Measurements from ENCODE around the gene PTRH2. TPM values are rescaled to one million over a fixed set of nuclear protein-coding genes. Genes with fewer than 3 reads are reported as not detected.

Gene PTRH2
- total RNA-seq, 1 donor from 2014 or later, result 36.3 TPM

DNA sequence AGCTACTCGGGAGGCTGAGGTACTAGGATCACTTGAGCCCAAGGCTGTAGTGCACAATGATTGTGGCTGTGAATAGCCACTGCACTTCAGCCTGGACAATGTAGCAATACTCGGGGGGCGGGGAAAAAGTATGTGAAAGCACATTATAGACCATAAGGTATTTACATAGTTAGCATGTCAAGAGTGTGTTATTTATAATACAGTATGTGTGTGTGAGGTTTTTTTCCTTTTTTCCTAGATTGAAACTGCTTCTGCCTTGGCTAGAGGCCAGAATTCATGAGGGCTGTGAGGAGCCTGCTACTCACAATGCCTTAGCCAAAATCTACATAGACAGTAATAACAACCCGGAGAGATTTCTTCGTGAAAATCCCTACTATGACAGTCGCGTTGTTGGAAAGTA lies 30.5 kb downstream of the PTRH2 start:
- H3K4me1 Mint-ChIP-seq (ENCODE audit: low read depth, unreplicated experiment), result peaks cover 19% of the 10 kb centered on the region
- Histone ChIP-seq H3K4me1 (ENCODE audit: insufficient read depth, low read length) (peaks cover 8% of the 10 kb centered on the region), H4K20me1 (ENCODE audit: insufficient read depth, low read length) (peaks cover 44% of the 10 kb centered on the region), H3K36me3 (ENCODE audit: insufficient read depth, low read length) (peaks cover 83% of the 10 kb centered on the region), H3K9me3 (ENCODE audit: insufficient read depth, low read depth, low read length) (no peaks in the 10 kb centered on the region), H2AFZ (ENCODE audit: low read depth, low read length) (no peak overlapping the region), H3K9ac (ENCODE audit: low read length) (no peak overlapping the region), H3K27me3 (ENCODE audit: insufficient read depth, low read length) (no peaks in the 10 kb centered on the region), H3K4me3 (ENCODE audit: insufficient read depth, low read depth, low read length) (no peak overlapping the region), H3K79me2 (ENCODE audit: insufficient read depth, low read length) (peaks cover 57% of the 10 kb centered on the region), H3K4me2 (ENCODE audit: low read length) (no peak overlapping the region), H3K27ac (ENCODE audit: low read depth, low read length) (no peak overlapping the region)
- no peak for FAIRE-seq
- no peaks in the 10 kb centered on the region for H3K27me3 Mint-ChIP-seq (ENCODE audit: low read depth, unreplicated experiment)
- no peak overlapping the region for H3K4me3 Mint-ChIP-seq (ENCODE audit: unreplicated experiment)
- no peak for DNase-seq (ENCODE audit: low read depth)
- H3K36me3 Mint-ChIP-seq (ENCODE audit: low read depth, unreplicated experiment), result peaks cover 16% of the 10 kb centered on the region
- H3K27ac Mint-ChIP-seq (ENCODE audit: unreplicated experiment), result peak overlapping the region; percentile 47
- TF ChIP-seq CTCF (IDR thresholded peaks at IDR 0.05; ENCODE audit: insufficient read depth, low read depth, low read length) (no peak), EZH2 (IDR thresholded peaks at IDR 0.05; ENCODE audit: insufficient read depth, low read length) (no peak)
- no peaks in the 10 kb centered on the region for H3K9me3 Mint-ChIP-seq (ENCODE audit: unreplicated experiment)

GRCh38 chr17:59675231-59675630 lies 32.0 kb downstream of the PTRH2 start:
- Histone ChIP-seq H2AFZ (ENCODE audit: low read depth, low read length) (no peak overlapping the region), H3K36me3 (ENCODE audit: insufficient read depth, low read length) (peaks cover 81% of the 10 kb centered on the region), H3K4me3 (ENCODE audit: insufficient read depth, low read depth, low read length) (no peak overlapping the region), H3K79me2 (ENCODE audit: insufficient read depth, low read length) (peaks cover 62% of the 10 kb centered on the region), H3K27me3 (ENCODE audit: insufficient read depth, low read length) (no peaks in the 10 kb centered on the region), H3K4me2 (ENCODE audit: low read length) (no peak overlapping the region), H3K9ac (ENCODE audit: low read length) (no peak overlapping the region), H3K4me1 (ENCODE audit: insufficient read depth, low read length) (peaks cover 14% of the 10 kb centered on the region), H4K20me1 (ENCODE audit: insufficient read depth, low read length) (peaks cover 53% of the 10 kb centered on the region), H3K9me3 (ENCODE audit: insufficient read depth, low read depth, low read length) (no peaks in the 10 kb centered on the region), H3K27ac (ENCODE audit: low read depth, low read length) (no peak overlapping the region)
- DNase-seq (ENCODE audit: low read depth) (no peak), FAIRE-seq (no peak)
- H3K4me1 Mint-ChIP-seq (ENCODE audit: low read depth, unreplicated experiment), result peaks cover 19% of the 10 kb centered on the region
- H3K4me3 Mint-ChIP-seq (ENCODE audit: unreplicated experiment), result no peak overlapping the region
- H3K36me3 Mint-ChIP-seq (ENCODE audit: low read depth, unreplicated experiment), result peaks cover 12% of the 10 kb centered on the region
- peak overlapping the region; percentile 8 for H3K27ac Mint-ChIP-seq (ENCODE audit: unreplicated experiment)
- H3K9me3 Mint-ChIP-seq (ENCODE audit: unreplicated experiment), result no peaks in the 10 kb centered on the region
- TF ChIP-seq EZH2 (IDR thresholded peaks at IDR 0.05; ENCODE audit: insufficient read depth, low read length) (no peak), CTCF (IDR thresholded peaks at IDR 0.05; ENCODE audit: insufficient read depth, low read depth, low read length) (no peak)
- no peaks in the 10 kb centered on the region for H3K27me3 Mint-ChIP-seq (ENCODE audit: low read depth, unreplicated experiment)

GRCh38 chr17:59671386-59671785 lies 35.8 kb downstream of the PTRH2 start:
- no peak for DNase-seq (ENCODE audit: low read depth)
- no peak overlapping the region for H3K4me3 Mint-ChIP-seq (ENCODE audit: unreplicated experiment)
- Histone ChIP-seq H2AFZ (ENCODE audit: low read depth, low read length) (no peak overlapping the region), H3K9me3 (ENCODE audit: insufficient read depth, low read depth, low read length) (no peaks in the 10 kb centered on the region), H3K36me3 (ENCODE audit: insufficient read depth, low read length) (peaks cover 73% of the 10 kb centered on the region), H4K20me1 (ENCODE audit: insufficient read depth, low read length) (peaks cover 51% of the 10 kb centered on the region), H3K27ac (ENCODE audit: low read depth, low read length) (no peak overlapping the region), H3K9ac (ENCODE audit: low read length) (peak overlapping the region; percentile 0), H3K4me3 (ENCODE audit: insufficient read depth, low read depth, low read length) (no peak overlapping the region), H3K4me1 (ENCODE audit: insufficient read depth, low read length) (peaks cover 36% of the 10 kb centered on the region), H3K27me3 (ENCODE audit: insufficient read depth, low read length) (no peaks in the 10 kb centered on the region), H3K4me2 (ENCODE audit: low read length) (no peak overlapping the region), H3K79me2 (ENCODE audit: insufficient read depth, low read length) (peaks cover 62% of the 10 kb centered on the region)
- H3K27ac Mint-ChIP-seq (ENCODE audit: unreplicated experiment), result peak overlapping the region; percentile 1
- no peak for FAIRE-seq
- no peaks in the 10 kb centered on the region for H3K9me3 Mint-ChIP-seq (ENCODE audit: unreplicated experiment)
- peaks cover 33% of the 10 kb centered on the region for H3K4me1 Mint-ChIP-seq (ENCODE audit: low read depth, unreplicated experiment)
- H3K36me3 Mint-ChIP-seq (ENCODE audit: low read depth, unreplicated experiment), result peaks cover 9% of the 10 kb centered on the region
- no peaks in the 10 kb centered on the region for H3K27me3 Mint-ChIP-seq (ENCODE audit: low read depth, unreplicated experiment)
- no peak for TF ChIP-seq EZH2 (IDR thresholded peaks at IDR 0.05; ENCODE audit: insufficient read depth, low read length)
- no peak for TF ChIP-seq CTCF (IDR thresholded peaks at IDR 0.05; ENCODE audit: insufficient read depth, low read depth, low read length)

Measured in astrocyte (in vitro differentiated cells and primary cell).